Measurements from ENCODE around the gene AGPAT1. TPM values are rescaled to one million over a fixed set of nuclear protein-coding genes. Genes with fewer than 3 reads are reported as not detected.

Gene AGPAT1
- polyA plus RNA-seq, 1 of the 3 experiments (the other 2 are of a cell fraction): 118 TPM

DNA sequence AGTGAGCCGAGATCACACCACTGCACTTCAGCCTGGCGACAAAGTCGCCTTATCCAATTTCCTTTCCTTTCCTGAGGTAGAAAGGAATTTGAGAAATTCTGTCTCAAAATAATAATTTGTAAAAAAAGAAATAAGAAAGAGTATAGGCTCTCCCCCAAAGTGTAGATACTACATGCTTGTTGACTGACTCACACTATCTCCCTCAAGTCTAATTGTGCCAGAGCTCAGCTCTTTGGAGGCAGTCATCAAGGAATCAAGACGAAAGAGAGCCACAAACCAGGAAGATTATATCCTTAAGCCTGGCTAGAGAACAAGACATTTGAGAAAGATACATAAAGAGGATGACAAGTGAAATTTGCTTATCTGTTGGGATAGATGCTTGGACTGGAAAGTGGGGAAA is 42.1 kb downstream of the AGPAT1 start:
- Histone ChIP-seq H3K4me2 (no peak overlapping the region), H3K9me3 (no peaks in the 10 kb centered on the region), H3K27me3 (ENCODE audit: insufficient read depth) (no peaks in the 10 kb centered on the region), H3K79me2 (ENCODE audit: insufficient read depth) (peaks cover 10% of the 10 kb centered on the region; the same call in 1 of the 2 replicates), H3K27ac (ENCODE audit: low read depth in 2 of 2, low read length in 1 of 2) (no peak overlapping the region), H4K20me1 (ENCODE audit: insufficient read depth) (no peaks in the 10 kb centered on the region), H3K36me3 (replicated peaks in 1 of 2; ENCODE audit: control insufficient read depth in 1 of 2, insufficient read depth in 2 of 2, low read length in 1 of 2) (no peaks in the 10 kb centered on the region), H3K9ac (no peak overlapping the region), H3K4me3 (ENCODE audit: low read depth in 2 of 2, low read length in 1 of 2) (no peak overlapping the region), H2AFZ (ENCODE audit: low read depth) (peak overlapping the region; percentile 54; the same call in 1 of the 2 replicates), H3K9me2 (no peaks in the 10 kb centered on the region), H3K4me1 (ENCODE audit: control insufficient read depth in 1 of 2, insufficient read depth in 2 of 2, low read depth in 1 of 2, low read length in 1 of 2) (peaks cover 5 to 8% of the 10 kb centered on the region in 2 experiments; a peak in 1 of 4 replicates), H3F3A (replicated peaks; ENCODE audit: insufficient read depth) (peaks cover 5% of the 10 kb centered on the region)
- DNase-seq: no peak
- CTCF ChIA-PET: no interaction called here
- WGBS (ENCODE audit: low lambda C conversion rate): 67% methylated on average over 4 of the region's 4 CpGs
- POLR2A ChIA-PET: no interaction called here
- TF ChIP-seq ELF1 (IDR thresholded peaks at IDR 0.05): no peak
- no peak for TF ChIP-seq GABPA (IDR thresholded peaks at IDR 0.05; ENCODE audit: low read depth)
- TF ChIP-seq GATA2 (CRISPR knock-in tag; IDR thresholded peaks at IDR 0.05): no peak
- TF ChIP-seq EP300 (IDR thresholded peaks at IDR 0.05; ENCODE audit: borderline replicate concordance in 1 of 2, low read depth in 1 of 2, low read length in 1 of 2): no peak
- TF ChIP-seq, protein P1, sequence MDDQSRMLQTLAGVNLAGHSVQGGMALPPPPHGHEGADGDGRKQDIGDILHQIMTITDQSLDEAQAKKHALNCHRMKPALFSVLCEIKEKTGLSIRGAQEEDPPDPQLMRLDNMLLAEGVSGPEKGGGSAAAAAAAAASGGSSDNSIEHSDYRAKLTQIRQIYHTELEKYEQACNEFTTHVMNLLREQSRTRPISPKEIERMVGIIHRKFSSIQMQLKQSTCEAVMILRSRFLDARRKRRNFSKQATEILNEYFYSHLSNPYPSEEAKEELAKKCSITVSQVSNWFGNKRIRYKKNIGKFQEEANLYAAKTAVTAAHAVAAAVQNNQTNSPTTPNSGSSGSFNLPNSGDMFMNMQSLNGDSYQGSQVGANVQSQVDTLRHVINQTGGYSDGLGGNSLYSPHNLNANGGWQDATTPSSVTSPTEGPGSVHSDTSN (IDR thresholded peaks at IDR 0.05): no peak
- TF ChIP-seq, protein P2, sequence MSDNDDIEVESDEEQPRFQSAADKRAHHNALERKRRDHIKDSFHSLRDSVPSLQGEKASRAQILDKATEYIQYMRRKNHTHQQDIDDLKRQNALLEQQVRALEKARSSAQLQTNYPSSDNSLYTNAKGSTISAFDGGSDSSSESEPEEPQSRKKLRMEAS (IDR thresholded peaks at IDR 0.05; ENCODE audit: low read depth): no peak
- TF ChIP-seq, protein P3, sequence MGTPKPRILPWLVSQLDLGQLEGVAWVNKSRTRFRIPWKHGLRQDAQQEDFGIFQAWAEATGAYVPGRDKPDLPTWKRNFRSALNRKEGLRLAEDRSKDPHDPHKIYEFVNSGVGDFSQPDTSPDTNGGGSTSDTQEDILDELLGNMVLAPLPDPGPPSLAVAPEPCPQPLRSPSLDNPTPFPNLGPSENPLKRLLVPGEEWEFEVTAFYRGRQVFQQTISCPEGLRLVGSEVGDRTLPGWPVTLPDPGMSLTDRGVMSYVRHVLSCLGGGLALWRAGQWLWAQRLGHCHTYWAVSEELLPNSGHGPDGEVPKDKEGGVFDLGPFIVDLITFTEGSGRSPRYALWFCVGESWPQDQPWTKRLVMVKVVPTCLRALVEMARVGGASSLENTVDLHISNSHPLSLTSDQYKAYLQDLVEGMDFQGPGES (IDR thresholded peaks at IDR 0.05; ENCODE audit: low read depth, low read length): no peak

DNA sequence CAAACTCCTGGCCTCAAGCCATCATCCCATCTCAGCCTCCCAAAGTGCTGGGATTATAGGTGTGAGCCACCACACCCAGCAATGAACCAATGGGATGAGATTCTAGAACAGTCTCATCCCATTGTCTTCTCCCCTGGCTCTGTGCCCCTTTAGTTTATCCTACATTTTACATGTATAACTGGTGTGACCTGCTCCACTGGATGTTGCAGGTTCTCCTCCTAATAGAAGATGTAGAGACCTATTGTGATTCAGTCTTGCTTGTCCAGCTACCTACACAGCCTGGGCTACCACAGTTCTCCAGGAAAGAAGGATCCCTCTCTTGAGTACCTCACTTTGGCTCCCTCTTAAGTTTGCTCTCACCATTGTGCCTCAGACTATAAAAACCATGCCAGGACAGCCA is 43.8 kb downstream of the AGPAT1 start:
- Histone ChIP-seq H4K20me1 (ENCODE audit: insufficient read depth) (no peaks in the 10 kb centered on the region), H3K4me1 (ENCODE audit: control insufficient read depth in 1 of 2, insufficient read depth in 2 of 2, low read depth in 1 of 2, low read length in 1 of 2) (peaks cover 11 to 17% of the 10 kb centered on the region in 2 experiments; a peak in 2 of 4 replicates), H3K9me2 (no peaks in the 10 kb centered on the region), H3K9ac (no peak overlapping the region), H3K36me3 (replicated peaks in 1 of 2; ENCODE audit: control insufficient read depth in 1 of 2, insufficient read depth in 2 of 2, low read length in 1 of 2) (no peaks in the 10 kb centered on the region), H3F3A (replicated peaks; ENCODE audit: insufficient read depth) (peaks cover 5% of the 10 kb centered on the region), H3K4me2 (no peak overlapping the region), H3K79me2 (ENCODE audit: insufficient read depth) (peaks cover 19% of the 10 kb centered on the region; the same call in 1 of the 2 replicates), H3K27ac (ENCODE audit: low read depth in 2 of 2, low read length in 1 of 2) (no peak overlapping the region), H3K4me3 (ENCODE audit: low read depth in 2 of 2, low read length in 1 of 2) (no peak overlapping the region), H3K9me3 (no peaks in the 10 kb centered on the region), H2AFZ (ENCODE audit: low read depth) (no peak overlapping the region), H3K27me3 (ENCODE audit: insufficient read depth) (no peaks in the 10 kb centered on the region)
- CTCF ChIA-PET: interaction anchor here (6.2 kb wide), 1 partner anchor 14 kb away, joined by 43 read pairs; no protein-coding TSS in a partner anchor
- TF ChIP-seq SMC3 (IDR thresholded peaks at IDR 0.05; ENCODE audit: low read depth, low read length) (no peak), NRF1 (IDR thresholded peaks at IDR 0.05; ENCODE audit: low read depth, low read length) (no peak)
- TF ChIP-seq, protein P4, sequence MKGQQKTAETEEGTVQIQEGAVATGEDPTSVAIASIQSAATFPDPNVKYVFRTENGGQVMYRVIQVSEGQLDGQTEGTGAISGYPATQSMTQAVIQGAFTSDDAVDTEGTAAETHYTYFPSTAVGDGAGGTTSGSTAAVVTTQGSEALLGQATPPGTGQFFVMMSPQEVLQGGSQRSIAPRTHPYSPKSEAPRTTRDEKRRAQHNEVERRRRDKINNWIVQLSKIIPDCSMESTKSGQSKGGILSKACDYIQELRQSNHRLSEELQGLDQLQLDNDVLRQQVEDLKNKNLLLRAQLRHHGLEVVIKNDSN (IDR thresholded peaks at IDR 0.05; ENCODE audit: borderline replicate concordance, low read depth): no peak
- TF ChIP-seq, protein P3 (IDR thresholded peaks at IDR 0.05; ENCODE audit: low read depth, low read length): no peak
- no peak for DNase-seq
- POLR2A ChIA-PET: no interaction called here

All from SK-N-SH (cell line).